ENCODE measurements around the gene ITPR3.

The ITPR3 gene

GRCh38 chr6:33585403-33586107 is 35.6 kb upstream of the ITPR3 start:
- peak; percentile 75 for DNase-seq (ENCODE audit: low read depth)
- peak; percentile 97 for TF ChIP-seq CTCF (IDR thresholded peaks at IDR 0.05; ENCODE audit: low read depth, low read length, missing control alignments)
- peak overlapping the region; percentile 35 for H3K4me3 ChIP-seq (ENCODE audit: low read depth, low read length)

GRCh38 chr6:33586108-33586640 is 34.9 kb upstream of the ITPR3 start:
- H3K4me3 ChIP-seq (ENCODE audit: low read depth, low read length) = no peak overlapping the region
- TF ChIP-seq CTCF (IDR thresholded peaks at IDR 0.05; ENCODE audit: low read depth, low read length, missing control alignments) = no peak

DNA sequence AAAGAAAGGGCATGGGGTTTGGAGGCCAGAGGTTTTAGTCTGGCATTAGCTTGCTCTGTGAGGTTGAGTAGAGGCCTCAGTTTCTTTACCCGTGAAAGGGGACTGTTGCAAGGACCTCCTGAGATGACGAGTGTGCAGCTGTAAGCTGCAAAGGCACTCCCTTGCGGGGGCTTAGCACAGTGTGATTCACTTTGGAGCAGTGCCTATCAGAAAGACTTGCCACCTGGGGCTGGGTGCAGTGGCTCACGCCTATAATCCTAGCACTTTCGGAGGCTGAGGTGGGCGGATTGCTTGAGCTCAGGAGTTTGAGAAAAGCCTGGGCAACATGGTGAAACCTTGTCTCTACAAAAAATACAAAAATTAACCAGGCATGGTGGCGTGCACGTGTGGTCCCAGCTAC is 33.6 kb upstream of the ITPR3 start:
- no peak for DNase-seq (ENCODE audit: low read depth)

More at GRCh38 chr6:33586108-33586640, 34.9 kb upstream of the ITPR3 start:
- no peak for DNase-seq (ENCODE audit: low read depth)

DNA sequence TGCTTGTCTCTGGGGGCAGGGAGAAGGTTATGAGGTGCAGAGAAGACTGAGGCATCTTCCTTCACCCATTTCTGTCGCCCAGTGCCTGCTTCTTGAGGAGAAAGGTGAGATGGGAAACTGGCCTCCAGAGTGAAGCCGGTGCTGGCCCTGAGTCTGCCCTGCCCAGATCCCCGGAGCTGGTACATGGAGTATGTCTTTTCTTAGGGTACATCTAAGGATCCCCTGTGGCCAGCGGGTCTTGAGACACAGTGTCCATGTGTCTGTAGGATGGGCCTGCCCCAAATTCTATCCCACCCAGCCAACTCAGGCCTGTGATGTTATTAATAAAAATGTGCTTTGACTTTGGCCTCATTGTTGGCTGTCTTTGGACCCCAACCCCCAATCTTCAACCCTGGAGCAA is 32.2 kb upstream of the ITPR3 start:
- no peak for TF ChIP-seq CTCF (IDR thresholded peaks at IDR 0.05; ENCODE audit: low read depth, low read length, missing control alignments)
- no peak for DNase-seq (ENCODE audit: low read depth)
- H3K4me3 ChIP-seq (ENCODE audit: low read depth, low read length) = no peak overlapping the region

More for the DNA sequence above, 33.6 kb upstream of the ITPR3 start:
- H3K4me3 ChIP-seq (ENCODE audit: low read depth, low read length) = no peak overlapping the region
- TF ChIP-seq CTCF (IDR thresholded peaks at IDR 0.05; ENCODE audit: low read depth, low read length, missing control alignments) = no peak

GRCh38 chr6:33589392-33589730 is 31.8 kb upstream of the ITPR3 start:
- TF ChIP-seq CTCF (IDR thresholded peaks at IDR 0.05; ENCODE audit: low read depth, low read length, missing control alignments) = no peak
- H3K4me3 ChIP-seq (ENCODE audit: low read depth, low read length) = no peak overlapping the region
- no peak for DNase-seq (ENCODE audit: low read depth)

DNA sequence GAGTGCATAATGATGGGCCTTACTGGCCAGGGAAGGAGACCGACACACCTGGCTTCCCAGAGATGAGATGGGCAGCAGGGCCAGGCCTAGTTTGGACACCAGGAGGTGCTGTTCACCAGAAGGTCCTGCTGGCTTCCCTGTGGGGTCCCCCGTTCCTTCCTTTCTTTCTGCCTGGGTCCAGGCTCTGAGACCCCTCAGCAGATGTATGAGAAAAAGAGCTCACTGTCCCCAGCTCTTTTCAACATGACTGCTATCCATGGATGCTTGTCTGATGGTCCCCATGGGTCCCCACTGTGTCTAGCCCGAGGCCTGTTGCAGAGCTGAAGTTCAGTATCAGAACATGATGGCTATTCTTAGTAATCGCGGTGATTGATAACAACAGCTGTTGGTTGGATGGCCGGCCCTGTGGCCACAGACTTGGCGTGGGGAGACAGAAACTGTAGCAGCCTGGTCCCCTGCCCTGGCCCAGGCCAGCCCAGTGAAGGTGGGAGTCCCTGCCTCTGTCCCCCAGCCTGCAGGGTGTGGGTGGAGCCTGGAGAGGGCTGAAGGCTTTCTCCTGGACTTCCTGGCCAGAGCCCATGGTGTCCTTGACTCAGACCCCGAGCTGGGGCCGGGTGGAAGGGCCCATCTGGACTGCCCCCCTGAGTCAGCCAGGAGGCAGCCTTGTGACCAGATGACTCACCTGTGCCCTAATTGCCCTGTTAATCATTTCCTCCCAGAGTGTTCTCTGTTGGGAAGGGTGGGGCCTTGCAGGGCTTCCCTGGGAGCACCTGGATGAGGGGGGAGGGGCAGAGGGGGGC is 31.2 kb upstream of the ITPR3 start:
- peak; percentile 96 for TF ChIP-seq CTCF (IDR thresholded peaks at IDR 0.05; ENCODE audit: low read depth, low read length, missing control alignments)
- no peak overlapping the region for H3K4me3 ChIP-seq (ENCODE audit: low read depth, low read length)
- no peak for DNase-seq (ENCODE audit: low read depth)
